ENCODE results near the gene MAPRE3.
"Not testable (repeated sequence)": the region's sequence is repeated elsewhere in the genome, so short reads cannot be mapped to it uniquely, and the experiment has no call there.

The MAPRE3 gene

GRCh38 chr2:26970244-26970927, at the start of gene MAPRE3:
TSS of gene MAPRE3 (plus strand) at chr2:26970637. CDS start at chr2:27022219, 51,582 bp downstream.
- no peak for TF ChIP-seq CTCF (IDR thresholded peaks at IDR 0.05; ENCODE audit: insufficient read depth, low read depth, low read length, missing control alignments)
- peak within 1 kb of the TSS; percentile 69 for H3K4me3 ChIP-seq (ENCODE audit: low read depth, low read length)
- DNase-seq (ENCODE audit: low read depth), result peak; percentile 76

- TF ChIP-seq CTCF (IDR thresholded peaks at IDR 0.05; ENCODE audit: insufficient read depth, low read depth, low read length, missing control alignments), result no peak
- no peak overlapping the region for H3K4me3 ChIP-seq (ENCODE audit: low read depth, low read length)
- no peak for DNase-seq (ENCODE audit: low read depth)
Observed at GRCh38 chr2:26921323-26921722, 49.1 kb upstream of the MAPRE3 start.

- DNase-seq (ENCODE audit: low read depth), result peak; percentile 56
- no peak overlapping the region for H3K4me3 ChIP-seq (ENCODE audit: low read depth, low read length)
- peak; percentile 64 for TF ChIP-seq CTCF (IDR thresholded peaks at IDR 0.05; ENCODE audit: insufficient read depth, low read depth, low read length, missing control alignments)
Observed at GRCh38 chr2:26922405-26923188, 47.8 kb upstream of the MAPRE3 start.

GRCh38 chr2:26923189-26923466, 47.3 kb upstream of the MAPRE3 start:
- not testable (repeated sequence) for H3K4me3 ChIP-seq (ENCODE audit: low read depth, low read length); DNase-seq (ENCODE audit: low read depth)

GRCh38 chr2:26924731-26925099, 45.7 kb upstream of the MAPRE3 start:
- no peak for DNase-seq (ENCODE audit: low read depth)
- H3K4me3 ChIP-seq (ENCODE audit: low read depth, low read length), result no peak overlapping the region
- TF ChIP-seq CTCF (IDR thresholded peaks at IDR 0.05; ENCODE audit: insufficient read depth, low read depth, low read length, missing control alignments), result no peak

- no peak for DNase-seq (ENCODE audit: low read depth)
- no peak overlapping the region for H3K4me3 ChIP-seq (ENCODE audit: low read depth, low read length)
- TF ChIP-seq CTCF (IDR thresholded peaks at IDR 0.05; ENCODE audit: insufficient read depth, low read depth, low read length, missing control alignments), result no peak
Observed at GRCh38 chr2:26925100-26925791, 45.2 kb upstream of the MAPRE3 start.

- H3K4me3 ChIP-seq (ENCODE audit: low read depth, low read length), result no peak overlapping the region
- no peak for DNase-seq (ENCODE audit: low read depth)
- TF ChIP-seq CTCF (IDR thresholded peaks at IDR 0.05; ENCODE audit: insufficient read depth, low read depth, low read length, missing control alignments), result no peak
Observed at GRCh38 chr2:26927221-26927620, 43.2 kb upstream of the MAPRE3 start.
